ENCODE measurements around the gene AMACR.
A peak's percentile ranks its signal among the peaks of the same experiment; 100 is the strongest.

The AMACR gene

DNA sequence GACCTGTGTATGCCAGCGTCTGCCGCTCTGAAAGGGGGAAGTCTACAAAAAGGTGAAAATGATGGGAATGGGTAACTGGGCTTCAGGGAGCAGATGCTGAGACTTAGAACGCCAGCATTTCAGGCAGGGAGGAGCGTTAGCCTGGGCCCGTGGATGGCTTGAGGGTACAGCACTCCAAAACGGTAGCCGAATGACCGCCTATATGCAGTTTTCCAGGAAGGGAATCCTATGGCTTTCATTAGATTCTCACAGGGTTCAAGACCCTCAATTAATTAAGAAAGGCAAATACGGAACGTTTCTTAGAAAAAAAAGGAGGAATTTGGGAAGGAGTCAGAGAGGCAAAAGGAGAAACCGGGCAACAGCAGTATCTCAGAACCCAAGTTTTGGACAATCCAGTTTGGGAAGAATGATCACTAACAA lies 639 bp downstream of the AMACR start:
- DNase-seq (ENCODE audit: low spot score) = no peak

- DNase-seq (ENCODE audit: low spot score) = no peak
Measured at GRCh38 chr5:34005681-34006080, 2.2 kb downstream of the AMACR start.

GRCh38 chr5:34005211-34005610 lies 2.6 kb downstream of the AMACR start:
- no peak for DNase-seq (ENCODE audit: low spot score)

DNA sequence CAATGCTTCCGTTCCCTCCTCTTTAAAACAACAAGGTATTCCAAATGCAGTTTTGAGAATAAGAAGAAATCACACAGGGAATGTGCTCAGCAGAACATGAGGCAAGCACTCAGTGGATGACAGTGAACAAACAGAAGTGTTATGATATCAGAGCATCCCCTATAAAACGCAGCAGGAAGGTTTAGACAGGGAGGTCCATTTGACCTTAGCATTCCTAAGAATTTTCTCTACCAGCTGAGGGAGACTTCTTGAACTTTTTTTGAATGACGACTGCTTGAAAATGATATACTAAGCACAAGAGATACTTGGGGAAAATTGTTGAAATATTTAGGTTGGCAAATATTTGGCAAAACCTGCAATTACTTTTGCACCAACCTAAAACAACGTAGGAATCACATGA lies 3.9 kb downstream of the AMACR start:
- no peak for DNase-seq (ENCODE audit: low spot score)

DNA sequence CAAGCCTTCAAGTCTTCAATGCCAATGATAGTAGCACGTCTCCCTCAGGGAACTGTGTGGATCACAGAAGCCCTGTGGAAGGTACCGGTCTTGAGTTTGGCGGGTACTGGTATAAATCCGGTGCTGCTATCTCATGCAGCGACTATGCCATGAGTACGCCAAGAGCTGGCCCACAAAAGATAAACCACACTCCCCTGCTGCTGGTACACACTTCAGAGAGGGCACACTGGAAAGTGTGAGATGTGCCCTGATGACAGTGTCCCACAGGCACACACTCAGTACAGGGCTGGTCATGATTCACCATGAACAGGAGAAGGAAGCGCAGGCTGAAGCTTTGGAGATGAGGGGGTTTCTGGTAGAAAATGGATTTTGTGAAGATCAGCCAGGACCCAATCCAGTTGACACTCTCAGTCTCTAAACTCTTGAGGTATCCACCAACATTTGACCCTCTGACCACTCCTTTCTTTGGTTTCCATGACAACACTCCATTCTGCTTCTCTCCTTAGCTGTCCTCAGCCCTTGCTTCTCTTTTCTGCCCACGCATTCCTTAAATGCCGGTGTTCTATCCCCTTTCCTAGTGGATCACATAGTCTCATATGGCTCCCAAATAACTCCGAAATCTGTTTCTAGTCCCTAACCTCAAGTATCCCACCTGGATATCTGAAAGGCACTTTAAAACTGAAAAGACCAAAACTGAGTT lies 5.1 kb downstream of the AMACR start:
- no peak for DNase-seq (ENCODE audit: low spot score)

DNA sequence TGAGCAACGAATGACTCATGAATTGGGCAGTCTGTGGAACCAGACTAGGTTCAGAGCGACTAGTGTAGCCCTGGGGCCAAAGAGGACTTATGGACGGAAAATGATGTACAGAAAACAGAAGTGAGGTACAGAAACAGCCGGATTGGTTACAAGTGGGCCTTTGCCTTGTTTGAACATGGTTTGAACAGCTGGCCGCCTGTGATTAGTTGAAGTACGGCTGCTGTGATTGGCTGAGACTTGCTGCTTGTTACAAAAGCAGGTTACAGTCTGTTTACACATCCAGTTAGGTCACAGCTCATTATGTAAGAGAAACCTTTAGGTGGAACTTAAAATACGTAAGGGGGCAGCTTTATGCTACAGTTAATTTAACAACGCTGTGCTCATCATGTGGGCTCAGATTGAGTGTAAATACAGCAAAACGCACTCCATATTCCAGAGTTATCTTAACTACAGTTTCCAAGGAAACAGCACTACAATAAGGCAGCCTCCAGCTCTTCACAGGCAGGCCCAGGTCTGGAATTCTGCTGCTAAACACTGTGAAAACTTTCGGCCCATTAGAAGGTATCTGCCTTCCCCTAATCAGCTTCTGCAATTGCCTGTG lies 6.5 kb downstream of the AMACR start:
- no peak for DNase-seq (ENCODE audit: low spot score)

DNA sequence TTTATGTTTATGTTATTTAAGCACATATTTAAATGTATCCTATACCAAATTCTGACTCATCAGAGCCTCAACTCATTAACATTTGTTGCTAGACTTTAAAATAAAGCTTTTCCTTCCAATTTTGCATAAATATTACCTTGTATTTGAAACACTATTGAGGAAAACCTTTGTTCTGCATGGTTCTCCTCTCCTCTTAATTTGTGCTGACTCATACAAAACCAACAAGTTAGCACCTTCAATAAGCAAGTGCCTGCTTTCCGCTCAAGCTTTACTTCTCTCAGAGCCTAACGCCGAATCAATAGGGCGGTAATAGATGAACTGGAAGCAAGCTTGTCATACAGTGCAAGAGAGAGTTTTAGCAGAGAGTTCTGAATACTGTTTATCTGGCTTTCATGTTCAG lies 7.9 kb downstream of the AMACR start:
- DNase-seq (ENCODE audit: low spot score) = no peak

DNA sequence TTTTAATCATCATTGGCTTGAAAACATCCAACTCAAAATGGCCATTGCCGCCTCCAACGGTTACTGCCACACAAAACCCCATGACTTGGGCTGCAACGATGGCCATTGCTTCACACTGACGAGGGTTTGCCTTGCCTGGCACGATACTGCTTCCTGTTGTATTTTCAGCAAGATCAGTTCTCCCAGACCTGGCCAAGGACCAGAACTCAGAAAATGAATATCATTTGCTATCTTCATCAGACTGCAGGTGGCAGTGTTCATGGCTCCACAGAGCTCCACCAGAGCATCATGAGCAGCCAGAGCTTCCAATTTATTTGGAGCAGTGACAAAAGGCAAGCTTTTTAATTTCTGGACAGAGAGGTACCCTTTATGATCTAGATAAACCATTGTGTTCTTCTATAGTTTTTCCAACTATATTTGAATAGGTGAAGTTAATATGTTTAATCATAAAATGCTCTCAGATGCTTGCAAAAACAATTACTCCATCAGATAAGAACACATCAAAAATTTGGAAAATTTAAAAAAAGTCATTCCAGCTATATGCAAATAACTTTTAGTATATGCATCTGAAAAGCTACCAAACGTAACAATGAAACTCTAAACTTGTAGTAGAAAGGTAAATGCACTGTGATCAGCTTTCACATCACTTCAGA lies 10.4 kb downstream of the AMACR start:
- DNase-seq (ENCODE audit: low spot score) = peak; percentile 6

DNA sequence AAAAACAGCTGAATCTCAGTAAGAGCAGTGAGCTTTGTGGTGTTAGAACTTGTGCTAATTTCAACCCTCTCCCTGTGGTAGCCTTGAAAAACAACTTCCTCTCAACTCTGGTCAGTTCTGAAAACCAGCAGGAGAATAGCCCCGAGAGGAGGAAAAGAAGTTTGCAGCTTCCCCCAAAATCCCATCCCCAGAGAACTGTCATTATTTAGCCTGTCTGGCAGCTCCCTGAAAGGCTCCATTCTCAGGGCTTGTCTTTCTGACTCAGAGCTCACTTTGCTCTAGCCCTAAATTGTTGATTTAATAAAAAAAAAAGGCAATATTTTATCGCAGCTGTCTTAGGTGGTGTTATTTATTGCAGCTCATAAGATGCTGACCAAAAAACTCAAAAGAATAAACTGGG lies 12.0 kb downstream of the AMACR start:
- DNase-seq (ENCODE audit: low spot score) = no peak

- no peak for DNase-seq (ENCODE audit: low spot score)
Measured at GRCh38 chr5:33994845-33995244, 13.0 kb downstream of the AMACR start.

DNA sequence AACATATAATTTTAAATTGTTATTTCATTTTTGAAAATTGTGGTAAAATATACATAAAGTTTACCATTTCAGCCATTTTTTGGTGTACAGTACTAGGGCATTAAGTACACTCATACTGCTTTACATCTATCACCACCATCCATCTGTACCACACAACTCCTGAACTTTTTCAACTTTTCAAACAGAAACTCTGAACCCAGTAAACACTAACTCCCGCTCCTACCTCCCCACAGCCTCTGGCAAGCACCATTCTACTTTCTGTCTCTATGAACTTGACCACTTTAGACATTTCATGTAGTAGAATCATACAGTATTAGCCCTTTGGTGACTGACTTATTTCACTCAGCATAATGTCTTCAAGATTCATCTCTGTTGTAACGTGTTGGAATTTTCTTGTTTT lies 15.0 kb downstream of the AMACR start:
- DNase-seq (ENCODE audit: low spot score) = no peak

- no peak for DNase-seq (ENCODE audit: low spot score)
Measured at GRCh38 chr5:33985447-33985846, 22.4 kb downstream of the AMACR start.

GRCh38 chr5:33984671-33985124 lies 23.2 kb downstream of the AMACR start, which contains the start of gene SLC45A2:
SLC45A2 (minus strand) TSS chr5:33984693; CDS start chr5:33984583, 110 bp downstream.
- DNase-seq (ENCODE audit: low spot score) = no peak

- no peak for DNase-seq (ENCODE audit: low spot score)
Measured at GRCh38 chr5:33984178-33984577, 23.7 kb downstream of the AMACR start.

DNA sequence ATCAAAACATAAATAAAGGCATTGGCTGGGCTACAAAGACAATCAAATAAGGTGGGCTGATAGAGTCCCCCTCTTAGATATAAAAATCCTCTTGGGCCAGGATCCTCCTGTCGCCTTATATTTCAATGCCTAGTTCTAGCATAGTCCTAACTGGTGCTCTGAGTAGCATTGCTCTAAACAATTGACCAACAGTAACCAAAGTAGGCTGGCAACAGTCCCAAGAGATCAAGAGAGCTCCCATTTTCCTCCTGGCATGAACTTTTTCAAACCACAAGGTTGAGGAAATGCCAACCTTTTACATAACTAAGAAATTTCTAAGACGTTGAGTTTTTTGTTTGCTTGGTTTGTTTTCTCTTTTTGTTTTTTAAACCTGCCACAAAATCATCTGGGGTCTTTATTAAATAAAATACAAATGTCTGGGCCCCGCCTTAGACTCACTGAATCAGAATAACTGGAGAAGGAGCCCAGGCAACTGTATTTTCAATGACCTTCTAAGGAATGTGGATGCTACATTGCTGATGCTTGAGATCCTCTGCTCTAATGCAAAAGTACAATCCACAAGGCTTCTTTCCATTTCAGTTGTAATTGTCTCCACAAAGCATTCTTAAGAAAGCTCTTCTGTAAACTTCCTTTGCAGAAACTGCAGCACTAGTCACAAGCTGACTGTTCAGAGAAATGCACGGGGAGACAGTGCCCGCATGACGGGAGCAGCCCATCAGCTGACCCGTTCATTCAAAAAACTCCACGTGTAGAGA lies 26.3 kb downstream of the AMACR start:
- DNase-seq (ENCODE audit: low spot score) = no peak

DNA sequence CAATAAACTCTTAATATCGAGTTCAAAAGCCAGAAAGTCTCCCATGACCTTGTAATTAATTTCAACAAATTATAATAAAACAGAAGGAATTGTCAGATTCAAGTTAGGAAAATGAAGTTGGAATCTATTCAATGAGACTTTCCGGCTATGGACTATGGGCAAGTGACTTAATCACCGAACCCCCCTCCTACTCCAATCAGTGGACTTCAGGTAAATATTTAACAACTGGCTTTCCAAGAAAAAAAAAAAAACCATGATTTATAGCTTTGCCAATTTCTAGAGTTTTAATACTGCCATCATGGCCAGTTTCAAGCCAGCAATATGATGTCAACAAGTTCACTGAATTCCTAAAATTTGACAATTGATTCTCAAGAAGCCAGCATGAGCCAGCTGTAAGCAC lies 27.8 kb downstream of the AMACR start:
- DNase-seq (ENCODE audit: low spot score) = no peak

- DNase-seq (ENCODE audit: low spot score) = no peak
Measured at GRCh38 chr5:33978306-33978705, 29.5 kb downstream of the AMACR start.

DNA sequence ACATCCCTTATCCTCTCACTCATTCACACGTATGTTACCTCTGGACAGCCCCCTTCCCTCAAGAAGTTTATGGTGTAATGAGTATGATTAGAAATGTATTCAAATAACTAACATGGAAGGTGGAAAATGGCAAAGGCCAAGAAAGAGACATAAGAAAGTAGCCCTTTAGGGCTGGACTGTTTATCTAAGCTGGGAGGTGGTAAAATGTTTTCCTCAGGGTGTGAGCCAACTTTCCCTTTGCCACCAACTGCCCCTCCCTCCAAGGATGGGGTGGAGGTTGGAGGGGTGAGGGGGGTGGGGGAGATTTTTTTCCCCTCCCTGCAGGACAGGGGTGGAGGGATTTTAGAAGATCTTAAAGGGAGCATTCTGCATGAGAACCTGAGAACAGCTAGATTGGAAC lies 31.5 kb downstream of the AMACR start:
- DNase-seq (ENCODE audit: low spot score) = no peak

DNA sequence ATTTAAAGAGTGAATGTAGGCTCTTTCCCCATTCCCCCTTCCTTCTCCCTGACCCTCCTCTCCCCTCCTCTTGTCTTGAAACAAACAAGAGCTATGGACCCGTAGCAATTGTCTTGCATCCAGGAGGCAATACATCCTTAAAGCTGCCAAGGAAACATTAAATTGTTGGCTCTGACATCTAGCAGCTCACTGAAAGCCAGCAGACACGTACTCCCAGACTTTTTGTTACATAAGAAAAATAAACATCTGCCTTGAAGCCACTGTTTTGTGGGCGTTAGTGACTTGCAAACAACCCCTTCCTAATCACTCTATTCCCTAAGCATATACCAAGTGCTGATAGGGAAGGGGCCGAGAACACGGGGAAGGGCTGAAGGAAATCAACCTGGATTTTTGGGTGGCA lies 32.0 kb downstream of the AMACR start:
- DNase-seq (ENCODE audit: low spot score) = no peak

DNA sequence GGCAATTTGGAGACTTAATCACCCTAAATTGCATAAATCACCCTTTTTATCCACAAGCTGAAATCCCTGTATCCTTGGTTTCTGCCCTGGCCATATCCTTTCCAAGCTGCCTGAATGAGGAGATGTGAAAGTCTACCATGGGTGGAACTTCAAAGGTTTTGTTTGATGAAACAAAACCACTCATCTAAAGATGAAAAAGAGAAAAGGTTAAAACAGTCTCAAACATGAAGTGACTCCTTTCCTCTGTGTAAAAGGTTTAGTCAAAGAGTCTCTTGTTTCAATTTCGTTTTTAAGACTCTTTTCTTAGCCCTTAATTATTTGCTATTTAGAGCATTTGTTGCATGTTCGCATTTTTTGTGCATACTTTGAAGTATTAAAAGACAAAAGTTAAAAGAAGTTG lies 34.6 kb downstream of the AMACR start:
- DNase-seq (ENCODE audit: low spot score) = no peak

- DNase-seq (ENCODE audit: low spot score) = no peak
Measured at GRCh38 chr5:33969572-33970452, 38.0 kb downstream of the AMACR start.

All from hematopoietic multipotent progenitor cell treated with erythropoietin and hydrocortisone succinate and interleukin-3 and kit ligand, for 15 days (in vitro differentiated cells).